Left ventricle myocardium inferior (tissue), 1 donor: ENCODE data around the gene CACHD1. TPM values are rescaled to one million over a fixed set of nuclear protein-coding genes. Genes with fewer than 3 reads are reported as not detected.
"Not testable (repeated sequence)": the region's sequence is repeated elsewhere in the genome, so short reads cannot be mapped to it uniquely, and the experiment has no call there.

Experiments used
- DNase-seq: peaks from one replicate; pipeline ENCODE4 v3.0.0-alpha.2; 2020
- H3K27ac ChIP-seq: fragments of 200-600 bp; replicated peaks from 2 replicates; pipeline ENCODE4 v1.8.0; 2021
- H3K27me3 ChIP-seq: fragments of 200-600 bp; 2 replicates; pipeline ENCODE4 v1.8.0; 2021; ENCODE audit warnings: low read depth
- H3K36me3 ChIP-seq: fragments of 200-600 bp; 2 replicates; pipeline ENCODE4 v1.8.0; 2021
- H3K4me1 ChIP-seq: fragments of 200-600 bp; 2 replicates; pipeline ENCODE4 v1.8.0; 2021
- H3K4me3 ChIP-seq: fragments of 200-600 bp; 2 replicates; pipeline ENCODE4 v1.8.0; 2021; ENCODE audit warnings: mild to moderate bottlenecking, moderate library complexity
- H3K9me3 ChIP-seq: fragments of 200-600 bp; replicated peaks from 2 replicates; pipeline ENCODE4 v1.8.0; 2021
- intact Hi-C: fragments of 100-400 bp; cut with micrococcal nuclease; formaldehyde crosslinking; loops from one replicate; pipeline ENCODE4 v1.11.0; 2022
- total RNA-seq: library from RNA; stranded (reverse); fragmentation: NEBNext Ultra II Directional; extraction: Animal tissue kit (Norgen Biotek cat#: 25700); gene quantifications from one replicate; pipeline ENCODE4 v1.2.1, GENCODE V29; 2021
- TF ChIP-seq, protein P1 (sequence below): fragments of 200-600 bp; IDR thresholded peaks from 2 replicates; pipeline ENCODE4 v1.8.0; 2021; ENCODE audit warnings: antibody characterized with exemption, mild to moderate bottlenecking, borderline replicate concordance
- donor health status: DM: no; HTN: yes; CAD: no; lungs with severe emphysema.

The CACHD1 gene
- total RNA-seq, 1 donor from 2014 or later: 2.7 TPM

DNA sequence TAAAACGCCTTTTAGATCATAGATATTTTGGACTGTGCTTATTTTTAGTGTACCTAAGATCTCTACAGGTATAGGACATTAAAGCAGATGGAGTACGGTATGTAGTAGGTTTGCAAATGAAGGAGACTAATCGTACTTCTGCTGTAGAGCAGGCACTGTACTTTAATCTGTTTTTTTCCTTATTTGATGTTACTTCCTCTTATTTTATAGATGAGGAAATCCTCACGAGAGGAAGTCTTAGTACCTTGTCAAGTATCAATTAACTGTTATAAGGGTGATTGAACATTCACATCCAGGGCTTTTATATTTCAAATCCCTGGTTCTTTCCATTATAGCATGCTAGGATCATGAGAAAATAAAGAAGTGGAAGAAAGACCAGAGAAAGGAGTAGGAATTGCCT, 41.1 kb downstream of the CACHD1 start:
- TF ChIP-seq, protein P1, sequence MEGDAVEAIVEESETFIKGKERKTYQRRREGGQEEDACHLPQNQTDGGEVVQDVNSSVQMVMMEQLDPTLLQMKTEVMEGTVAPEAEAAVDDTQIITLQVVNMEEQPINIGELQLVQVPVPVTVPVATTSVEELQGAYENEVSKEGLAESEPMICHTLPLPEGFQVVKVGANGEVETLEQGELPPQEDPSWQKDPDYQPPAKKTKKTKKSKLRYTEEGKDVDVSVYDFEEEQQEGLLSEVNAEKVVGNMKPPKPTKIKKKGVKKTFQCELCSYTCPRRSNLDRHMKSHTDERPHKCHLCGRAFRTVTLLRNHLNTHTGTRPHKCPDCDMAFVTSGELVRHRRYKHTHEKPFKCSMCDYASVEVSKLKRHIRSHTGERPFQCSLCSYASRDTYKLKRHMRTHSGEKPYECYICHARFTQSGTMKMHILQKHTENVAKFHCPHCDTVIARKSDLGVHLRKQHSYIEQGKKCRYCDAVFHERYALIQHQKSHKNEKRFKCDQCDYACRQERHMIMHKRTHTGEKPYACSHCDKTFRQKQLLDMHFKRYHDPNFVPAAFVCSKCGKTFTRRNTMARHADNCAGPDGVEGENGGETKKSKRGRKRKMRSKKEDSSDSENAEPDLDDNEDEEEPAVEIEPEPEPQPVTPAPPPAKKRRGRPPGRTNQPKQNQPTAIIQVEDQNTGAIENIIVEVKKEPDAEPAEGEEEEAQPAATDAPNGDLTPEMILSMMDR: no peak
- intact Hi-C loops: no loop called here
- H3K27me3 ChIP-seq: no peaks in the 10 kb centered on the region
- H3K9me3 ChIP-seq: no peaks in the 10 kb centered on the region
- H3K4me1 ChIP-seq: peaks cover 56% of the 10 kb centered on the region
- H3K36me3 ChIP-seq: no peaks in the 10 kb centered on the region
- H3K27ac ChIP-seq: peak overlapping the region; percentile 79
- DNase-seq: no peak
- no peak overlapping the region for H3K4me3 ChIP-seq

DNA sequence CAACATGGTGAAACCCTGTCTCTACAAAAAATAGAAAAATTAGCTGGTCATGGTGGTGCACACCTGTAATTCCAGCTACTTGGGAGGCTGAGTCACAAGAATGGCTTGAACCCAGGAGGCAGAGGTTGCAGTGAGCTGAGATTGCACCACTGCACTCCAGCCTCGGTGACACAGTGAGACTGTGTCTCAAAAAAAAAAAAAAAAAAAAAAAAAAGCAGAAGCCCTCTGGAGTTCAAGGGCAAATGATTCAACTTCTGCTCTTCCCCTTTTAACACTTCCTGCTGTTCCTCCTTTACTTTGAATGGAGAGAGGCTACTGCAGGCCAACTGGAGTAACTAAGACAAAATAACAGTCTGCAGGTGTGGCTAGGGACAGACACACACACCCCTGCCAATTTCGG, 42.3 kb downstream of the CACHD1 start:
- H3K36me3 ChIP-seq, H3K27me3 ChIP-seq, intact Hi-C loops, H3K9me3 ChIP-seq, DNase-seq, H3K4me3 ChIP-seq: not testable (repeated sequence)
- Histone ChIP-seq H3K27ac (peak overlapping the region; percentile 79), H3K4me1 (peaks cover 65% of the 10 kb centered on the region)

DNA sequence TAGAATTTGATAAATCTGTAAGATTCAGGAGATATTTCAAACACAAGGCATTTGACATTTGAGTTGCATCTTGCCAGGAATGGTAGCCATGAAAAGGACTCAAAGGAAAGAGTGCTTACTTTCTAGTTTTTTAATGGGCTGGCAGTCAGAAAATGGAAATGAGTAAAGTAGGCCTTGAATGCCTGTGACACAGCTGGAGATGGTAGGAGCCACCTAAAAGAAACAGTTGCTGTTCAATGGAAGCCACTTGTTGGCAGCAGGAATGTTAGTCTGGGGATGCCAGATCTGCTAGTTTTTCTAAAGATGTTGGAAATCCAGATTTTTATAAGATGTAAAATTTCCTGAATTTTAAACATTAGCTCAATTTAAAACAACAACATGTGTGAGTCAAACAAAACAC, 43.6 kb downstream of the CACHD1 start:
- peak overlapping the region; percentile 79 for H3K27ac ChIP-seq
- peaks cover 71% of the 10 kb centered on the region for H3K4me1 ChIP-seq
- no peaks in the 10 kb centered on the region for H3K27me3 ChIP-seq
- no peak for DNase-seq
- intact Hi-C loops: no loop called here
- TF ChIP-seq, protein P1: no peak
- H3K36me3 ChIP-seq: no peaks in the 10 kb centered on the region
- no peaks in the 10 kb centered on the region for H3K9me3 ChIP-seq
- no peak overlapping the region for H3K4me3 ChIP-seq

DNA sequence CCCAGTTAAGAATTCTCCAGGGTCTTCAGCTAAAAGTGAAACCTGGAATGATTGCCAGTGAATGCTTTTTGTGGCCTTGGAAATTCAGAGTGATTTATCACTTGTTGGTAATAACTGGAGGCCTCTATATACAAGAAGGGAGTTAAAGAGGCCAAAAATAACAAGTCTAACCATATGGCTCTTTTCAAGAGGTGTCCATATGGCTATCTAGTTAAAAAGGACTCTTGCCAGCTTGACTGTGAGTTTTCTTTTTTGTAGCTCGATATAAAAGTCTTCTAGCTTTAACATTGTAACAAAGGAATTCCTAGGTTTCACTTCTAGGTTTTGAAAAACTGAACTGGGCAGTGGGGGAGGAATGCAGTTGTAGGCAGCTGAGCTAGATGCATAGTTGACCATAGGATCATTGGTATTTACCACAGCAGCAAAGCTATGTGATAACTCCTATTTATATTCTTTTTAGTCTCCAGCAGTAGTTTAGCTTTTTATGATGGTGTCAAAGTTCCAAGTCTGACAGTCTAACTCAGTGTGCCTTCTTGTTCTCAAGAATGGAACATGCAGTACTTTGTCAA, 44.4 kb downstream of the CACHD1 start:
- TF ChIP-seq, protein P1: no peak
- intact Hi-C loops: no loop called here
- Histone ChIP-seq H3K9me3 (no peaks in the 10 kb centered on the region), H3K27ac (peak overlapping the region; percentile 79), H3K4me1 (peaks cover 78% of the 10 kb centered on the region), H3K4me3 (peak overlapping the region; percentile 21), H3K27me3 (no peaks in the 10 kb centered on the region), H3K36me3 (no peaks in the 10 kb centered on the region)
- DNase-seq: no peak

DNA sequence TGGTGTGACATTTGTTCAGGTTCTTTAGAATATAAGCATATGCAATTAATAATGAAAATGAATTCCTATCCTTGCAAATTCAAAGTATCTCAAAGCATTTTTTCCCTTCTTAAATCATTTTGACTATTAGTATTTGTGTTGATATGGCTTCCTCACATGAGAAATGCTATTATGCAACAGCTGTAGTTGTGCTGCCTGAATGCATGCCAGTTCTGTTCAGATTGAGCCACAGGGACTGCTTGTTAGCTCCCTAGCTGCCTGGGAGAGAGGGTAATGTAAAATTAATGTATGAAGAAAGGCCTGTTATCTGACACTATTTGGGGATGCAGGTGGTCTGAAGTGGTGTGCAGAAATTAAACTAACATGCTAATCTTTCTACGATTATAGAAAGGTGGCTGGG, 45.5 kb downstream of the CACHD1 start:
- TF ChIP-seq, protein P1: no peak
- peak overlapping the region; percentile 79 for H3K27ac ChIP-seq
- H3K27me3 ChIP-seq: no peaks in the 10 kb centered on the region
- no peaks in the 10 kb centered on the region for H3K36me3 ChIP-seq
- intact Hi-C loops: no loop called here
- no peaks in the 10 kb centered on the region for H3K9me3 ChIP-seq
- H3K4me3 ChIP-seq: no peak overlapping the region
- peaks cover 86% of the 10 kb centered on the region for H3K4me1 ChIP-seq
- peak; percentile 42 for DNase-seq

DNA sequence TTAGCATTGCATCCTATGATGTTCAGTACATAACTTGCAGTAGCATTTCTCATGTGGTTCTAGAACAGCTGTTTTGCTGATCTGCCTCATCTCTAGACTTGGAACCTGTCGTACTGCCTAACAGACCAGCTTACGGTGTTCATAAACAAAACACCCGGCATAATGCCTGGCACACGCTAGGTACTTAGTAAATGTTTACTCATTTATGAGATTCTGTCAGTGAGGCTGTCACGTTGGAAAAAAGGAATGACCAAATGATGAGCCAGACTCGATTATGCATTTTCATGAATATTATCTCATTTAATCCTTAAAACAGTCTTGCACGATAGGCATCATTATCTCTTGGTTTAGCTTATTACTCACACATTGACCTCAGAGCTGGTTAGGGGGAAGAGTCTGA, 46.4 kb downstream of the CACHD1 start:
- TF ChIP-seq, protein P1: no peak
- no peak for DNase-seq
- Histone ChIP-seq H3K27ac (peak overlapping the region; percentile 79), H3K9me3 (no peaks in the 10 kb centered on the region), H3K4me1 (peaks cover 78% of the 10 kb centered on the region), H3K4me3 (no peak overlapping the region), H3K36me3 (no peaks in the 10 kb centered on the region), H3K27me3 (no peaks in the 10 kb centered on the region)
- intact Hi-C loops: no loop called here
